Astrocyte of the cerebellum (primary cell): ENCODE data around the gene NTM.

Experiments
- DNase-seq: peaks from one replicate; pipeline ENCODE4 v3.0.0-alpha.2; 2011; ENCODE audit warnings: low read depth
- H3K4me3 ChIP-seq: 2 replicates; pipeline ENCODE4 v1.5.1; 2011; ENCODE audit warnings: mild to moderate bottlenecking, low read depth, low read length, moderate library complexity
- CTCF ChIP-seq: IDR thresholded peaks from 2 replicates; pipeline ENCODE4 v1.5.1; 2012; ENCODE audit warnings: low read length, low read depth, moderate library complexity, mild to moderate bottlenecking; ENCODE audit errors: missing control alignments
- in situ Hi-C: cut with HindIII; loops from 2 replicates; pipeline ENCODE4 v1.10.0; 2017; ENCODE audit warnings: low sequenced_read_pairs

Gene NTM

GRCh38 chr11:132284048-132284447 lies 913.6 kb downstream of the NTM start:
- in situ Hi-C loops: no loop called here
- DNase-seq: no peak
- H3K4me3 ChIP-seq: no peak overlapping the region
- no peak for TF ChIP-seq CTCF

GRCh38 chr11:132284611-132285010 lies 914.2 kb downstream of the NTM start:
- no peak for DNase-seq
- H3K4me3 ChIP-seq: no peak overlapping the region
- in situ Hi-C loops: no loop called here
- no peak for TF ChIP-seq CTCF

DNA sequence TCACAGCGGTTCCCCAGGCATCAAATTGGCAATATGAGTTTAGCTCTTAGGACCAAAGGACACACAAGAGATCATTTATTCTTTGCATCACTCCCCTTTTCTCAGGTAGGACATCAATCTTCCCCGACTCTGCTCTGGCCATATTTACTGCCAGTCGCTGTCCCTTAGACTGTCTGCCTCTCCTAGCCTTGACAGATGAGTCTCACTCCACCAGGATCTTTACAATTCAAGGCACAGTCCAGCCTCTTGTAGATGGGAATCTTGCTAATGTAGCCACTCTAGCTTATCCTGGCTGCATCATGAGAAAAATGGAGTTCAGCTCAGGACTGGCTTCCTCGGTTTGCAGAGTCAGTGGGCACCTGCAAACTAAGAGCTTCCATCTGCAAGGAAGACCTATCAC lies 915.2 kb downstream of the NTM start:
- H3K4me3 ChIP-seq: no peak overlapping the region
- in situ Hi-C loops: no loop called here
- DNase-seq: no peak
- no peak for TF ChIP-seq CTCF

- no peak for TF ChIP-seq CTCF
- in situ Hi-C loops: no loop called here
- H3K4me3 ChIP-seq: no peak overlapping the region
- DNase-seq: no peak
Measured at GRCh38 chr11:132286106-132286505, 915.7 kb downstream of the NTM start.

DNA sequence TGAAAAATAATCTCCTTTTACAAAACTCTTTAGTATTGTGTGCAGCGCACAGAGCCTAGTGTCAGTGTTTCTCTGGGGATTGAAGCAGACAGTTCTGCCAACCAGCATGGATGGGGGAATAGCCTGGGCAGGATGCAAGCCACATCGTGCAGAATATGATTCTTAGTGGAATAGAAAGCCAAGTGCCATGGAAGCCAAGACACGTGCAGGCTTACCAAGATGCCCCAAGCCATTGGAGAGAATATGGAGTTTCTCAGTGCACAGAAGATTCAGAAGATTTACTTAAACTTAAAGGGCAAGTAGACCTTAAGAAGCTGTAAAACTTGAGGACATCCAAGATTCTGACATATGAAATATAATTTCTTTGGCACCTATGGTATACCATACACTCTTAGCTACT lies 917.6 kb downstream of the NTM start:
- TF ChIP-seq CTCF: no peak
- DNase-seq: no peak
- H3K4me3 ChIP-seq: no peak overlapping the region
- in situ Hi-C loops: no loop called here

GRCh38 chr11:132289590-132290256 lies 919.3 kb downstream of the NTM start:
- in situ Hi-C loops: no loop called here

More at GRCh38 chr11:132289590-132290256, 919.3 kb downstream of the NTM start:
- no peak overlapping the region for H3K4me3 ChIP-seq
- no peak for TF ChIP-seq CTCF
- no peak for DNase-seq
